SK-N-SH (cell line): ENCODE data around the gene TOGARAM2.

Experiments
- CTCF ChIP-seq: fragments of 200-600 bp; sonication (generic); IDR thresholded peaks from 2 replicates; pipeline ENCODE4 v1.6.1; 2017; ENCODE audit warnings: antibody characterized with exemption, mild to moderate bottlenecking, moderate library complexity
- ELF1 ChIP-seq: IDR thresholded peaks from 2 replicates; pipeline ENCODE4 v1.4.0; 2012
- EP300 ChIP-seq, 2 experiments: IDR thresholded peaks; 2 replicates each; pipeline versions ENCODE4 v1.4.0 to v1.6.1; 2012; ENCODE audit warnings: borderline replicate concordance in 1 of 2, low read depth in 1 of 2, low read length in 1 of 2
- EZH2phosphoT487 ChIP-seq: fragments of 200-600 bp; sonication (generic); IDR thresholded peaks from 2 replicates; pipeline ENCODE4 v1.6.1; 2017; ENCODE audit warnings: low read depth, mixed run types, mild to moderate bottlenecking, antibody characterized with exemption, moderate library complexity, borderline replicate concordance
- FOSL2 ChIP-seq: IDR thresholded peaks from 2 replicates; pipeline ENCODE4 v1.4.0; 2012; ENCODE audit warnings: low read depth, mild to moderate bottlenecking, moderate library complexity, borderline replicate concordance
- GABPA ChIP-seq: IDR thresholded peaks from 2 replicates; pipeline ENCODE4 v1.4.0; 2012; ENCODE audit warnings: low read depth, mild to moderate bottlenecking
- JUND ChIP-seq: IDR thresholded peaks from 2 replicates; pipeline ENCODE4 v1.4.0; 2012
- MXI1 ChIP-seq: IDR thresholded peaks from 2 replicates; pipeline ENCODE4 v1.6.1; 2012; ENCODE audit warnings: mild to moderate bottlenecking, low read depth, low read length, improper control_type of control experiment
- NFIC ChIP-seq: IDR thresholded peaks from 2 replicates; pipeline ENCODE4 v1.4.0; 2012; ENCODE audit warnings: borderline replicate concordance
- REST ChIP-seq: IDR thresholded peaks from 2 replicates; pipeline ENCODE4 v1.6.1; 2012; ENCODE audit warnings: mild to moderate bottlenecking, low read depth, low read length, moderate library complexity
- TAF1 ChIP-seq: IDR thresholded peaks from 2 replicates; pipeline ENCODE4 v1.6.1; 2012; ENCODE audit warnings: low read depth, mild to moderate bottlenecking, low read length, moderate library complexity, borderline replicate concordance
- TF ChIP-seq, protein P1 (sequence below): IDR thresholded peaks from 2 replicates; pipeline ENCODE4 v1.4.0; 2012; ENCODE audit warnings: low read depth

DNA sequence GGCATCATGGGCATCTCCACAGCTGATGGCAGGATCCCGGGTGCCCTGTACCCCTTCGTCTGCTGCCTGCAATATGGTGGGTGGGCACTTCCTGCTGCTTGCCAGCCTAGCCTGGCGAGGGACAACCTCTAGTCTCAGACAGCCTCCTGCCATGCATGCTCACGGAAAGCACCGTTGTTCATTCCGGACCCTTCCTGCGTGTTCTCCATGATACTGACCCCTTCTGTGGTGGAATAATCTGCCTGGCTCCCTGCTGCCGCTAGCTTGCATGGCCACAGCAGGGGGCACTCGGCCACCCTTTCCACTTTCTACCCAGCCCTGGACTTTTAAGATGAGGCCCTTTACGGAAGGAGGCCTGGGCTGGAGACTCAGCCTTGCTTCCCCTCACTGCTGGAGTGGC, 81.3 kb downstream of the TOGARAM2 start:
- TF ChIP-seq EP300 (IDR thresholded peaks at IDR 0.05; ENCODE audit: borderline replicate concordance in 1 of 2, low read depth in 1 of 2, low read length in 1 of 2): no peak
- no peak for TF ChIP-seq EZH2phosphoT487
- TF ChIP-seq, protein P1, sequence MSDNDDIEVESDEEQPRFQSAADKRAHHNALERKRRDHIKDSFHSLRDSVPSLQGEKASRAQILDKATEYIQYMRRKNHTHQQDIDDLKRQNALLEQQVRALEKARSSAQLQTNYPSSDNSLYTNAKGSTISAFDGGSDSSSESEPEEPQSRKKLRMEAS: no peak
- no peak for TF ChIP-seq CTCF
- TF ChIP-seq MXI1: no peak
- no peak for TF ChIP-seq NFIC
- TF ChIP-seq TAF1: no peak
- TF ChIP-seq ELF1: no peak
- TF ChIP-seq GABPA: no peak
- TF ChIP-seq JUND: no peak
- TF ChIP-seq REST: no peak
- no peak for TF ChIP-seq FOSL2
